Skeletal muscle tissue (tissue), 4 donors: ENCODE results near the gene NEURL3. TPM values are rescaled to one million over a fixed set of nuclear protein-coding genes. Genes with fewer than 3 reads are reported as not detected.

Source experiments
- H3K27ac ChIP-seq: one replicate; pipeline ENCODE4 v1.7.0; 2013; ENCODE audit warnings: mild to moderate bottlenecking, low read depth, low read length, inconsistent platforms
- H3K27me3 ChIP-seq, 3 donors: one replicate each; pipeline ENCODE4 v1.7.0; 2013; ENCODE audit warnings: low read length in 3 of 3; ENCODE audit not compliant: control insufficient read depth in 3 of 3, insufficient read depth in 3 of 3
- H3K36me3 ChIP-seq, 3 donors: one replicate each; pipeline ENCODE4 v1.7.0; 2013; ENCODE audit warnings: low read length in 3 of 3; ENCODE audit not compliant: control insufficient read depth in 3 of 3, insufficient read depth in 3 of 3
- H3K4me1 ChIP-seq, 3 donors: one replicate each; pipeline ENCODE4 v1.7.0; 2013; ENCODE audit warnings: low read length in 3 of 3, mild to moderate bottlenecking in 3 of 3; ENCODE audit not compliant: control insufficient read depth in 3 of 3, insufficient read depth in 3 of 3
- H3K4me3 ChIP-seq, 3 donors: one replicate each; pipeline ENCODE4 v1.7.0; 2013; ENCODE audit warnings: low read length in 3 of 3
- H3K9ac ChIP-seq, 3 donors: one replicate each; pipeline ENCODE4 v1.7.0; 2013; ENCODE audit warnings: low read length in 3 of 3, mild to moderate bottlenecking in 3 of 3, moderate library complexity in 2 of 3, low read depth in 1 of 3
- H3K9me3 ChIP-seq, 3 donors: one replicate each; pipeline ENCODE4 v1.7.0; 2013; ENCODE audit warnings: low read length in 3 of 3; ENCODE audit not compliant: control insufficient read depth in 3 of 3
- total RNA-seq: library from RNA; depleted of rRNA; stranded (reverse); fragments of >200 nt; gene quantifications from one replicate; pipeline ENCODE4 v1.2.3, GENCODE V29; 2014
- donor health status: Osteomylitis.

NEURL3 gene
- total RNA-seq, 1 donor from 2014 or later = not detected

GRCh38 chr2:96533292-96534073, 28.3 kb upstream of the NEURL3 start:
- Histone ChIP-seq H3K27me3 (no peaks in the 10 kb centered on the region), H3K36me3 (no peaks in the 10 kb centered on the region), H3K4me1 (peaks cover 76 to 88% (median 83%) of the 10 kb centered on the region in 3 donors), H3K9ac (peak overlapping the region; percentile 69 to 82 (median 79)), H3K27ac (peak overlapping the region; percentile 97), H3K4me3 (peak overlapping the region; percentile 1 to 42 (median 9)), H3K9me3 (no peaks in the 10 kb centered on the region)

- Histone ChIP-seq H3K4me1 (peaks cover 76 to 88% (median 83%) of the 10 kb centered on the region in 3 donors), H3K9ac (peak overlapping the region; percentile 69 to 82 (median 79)), H3K9me3 (no peaks in the 10 kb centered on the region)
Observed at GRCh38 chr2:96532641-96533291, 27.6 kb upstream of the NEURL3 start.

GRCh38 chr2:96531872-96532505, 26.8 kb upstream of the NEURL3 start:
- Histone ChIP-seq H3K9me3 (no peaks in the 10 kb centered on the region), H3K27me3 (no peaks in the 10 kb centered on the region), H3K27ac (peak overlapping the region; percentile 97), H3K4me3 (peak overlapping the region; percentile 35 to 63 (median 57)), H3K9ac (peak overlapping the region; percentile 79 to 90 (median 82)), H3K36me3 (no peaks in the 10 kb centered on the region), H3K4me1 (peaks cover 75 to 85% (median 84%) of the 10 kb centered on the region in 3 donors)

More at GRCh38 chr2:96532641-96533291, 27.6 kb upstream of the NEURL3 start:
- no peaks in the 10 kb centered on the region for H3K27me3 ChIP-seq
- no peaks in the 10 kb centered on the region for H3K36me3 ChIP-seq
- H3K27ac ChIP-seq = peak overlapping the region; percentile 97
- peak overlapping the region in 2 of 3 donors; percentile 57 to 63 for H3K4me3 ChIP-seq

GRCh38 chr2:96531366-96531765, 26.2 kb upstream of the NEURL3 start:
- peak overlapping the region; percentile 35 to 63 (median 57) for H3K4me3 ChIP-seq
- peak overlapping the region; percentile 79 to 90 (median 82) for H3K9ac ChIP-seq

GRCh38 chr2:96530474-96531357, 25.6 kb upstream of the NEURL3 start:
- Histone ChIP-seq H3K27me3 (no peaks in the 10 kb centered on the region), H3K36me3 (no peaks in the 10 kb centered on the region), H3K9me3 (no peaks in the 10 kb centered on the region), H3K9ac (peak overlapping the region; percentile 43 to 90 (median 82)), H3K27ac (peak overlapping the region; percentile 97), H3K4me1 (peaks cover 70 to 80% (median 78%) of the 10 kb centered on the region in 3 donors), H3K4me3 (no peak overlapping the region)

More at GRCh38 chr2:96531366-96531765, 26.2 kb upstream of the NEURL3 start:
- Histone ChIP-seq H3K9me3 (no peaks in the 10 kb centered on the region), H3K27me3 (no peaks in the 10 kb centered on the region), H3K4me1 (peaks cover 74 to 86% (median 85%) of the 10 kb centered on the region in 3 donors), H3K36me3 (no peaks in the 10 kb centered on the region), H3K27ac (peak overlapping the region; percentile 97)

- Histone ChIP-seq H3K36me3 (no peaks in the 10 kb centered on the region), H3K9ac (no peak overlapping the region), H3K4me3 (no peak overlapping the region), H3K27ac (peak overlapping the region; percentile 97), H3K9me3 (no peaks in the 10 kb centered on the region), H3K27me3 (no peaks in the 10 kb centered on the region), H3K4me1 (peaks cover 64 to 73% (median 72%) of the 10 kb centered on the region in 3 donors)
Observed at GRCh38 chr2:96530144-96530430, 24.9 kb upstream of the NEURL3 start.

GRCh38 chr2:96529376-96530143, 24.4 kb upstream of the NEURL3 start:
- peaks cover 58 to 68% (median 67%) of the 10 kb centered on the region in 3 donors for H3K4me1 ChIP-seq
- peak overlapping the region in 1 of 3 donors; percentile 84 for H3K9ac ChIP-seq
- no peak overlapping the region for H3K4me3 ChIP-seq
- peak overlapping the region; percentile 97 for H3K27ac ChIP-seq
- no peaks in the 10 kb centered on the region for H3K36me3 ChIP-seq
- no peaks in the 10 kb centered on the region for H3K27me3 ChIP-seq
- H3K9me3 ChIP-seq = no peaks in the 10 kb centered on the region

GRCh38 chr2:96528700-96529375, 23.7 kb upstream of the NEURL3 start:
- Histone ChIP-seq H3K27ac (peak overlapping the region; percentile 97), H3K27me3 (no peaks in the 10 kb centered on the region), H3K9ac (peak overlapping the region in 2 of 3 donors; percentile 68 to 84), H3K4me3 (no peak overlapping the region), H3K36me3 (no peaks in the 10 kb centered on the region), H3K9me3 (no peaks in the 10 kb centered on the region), H3K4me1 (peaks cover 56 to 63% (median 60%) of the 10 kb centered on the region in 3 donors)
